Vagina (tissue), 2 donors: ENCODE results near the gene DPYSL3. TPM values are rescaled to one million over a fixed set of nuclear protein-coding genes. Genes with fewer than 3 reads are reported as not detected.

Experiments
- DNase-seq, 2 donors: peaks; one replicate each; pipeline ENCODE4 v3.0.0-alpha.2; 2017; ENCODE audit errors: extremely low spot score in 2 of 2
- H3K27ac ChIP-seq: fragments of 200-600 bp; sonication (generic); one replicate; pipeline ENCODE4 v1.5.1; 2019
- H3K27me3 ChIP-seq: fragments of 200-600 bp; sonication (generic); one replicate; pipeline ENCODE4 v1.5.1; 2019
- H3K36me3 ChIP-seq, 2 donors: fragments of 200-600 bp; sonication (generic); one replicate each; pipeline ENCODE4 v1.5.1; 2017 to 2019
- H3K4me1 ChIP-seq: fragments of 200-600 bp; sonication (generic); one replicate; pipeline ENCODE4 v1.5.1; 2019
- H3K4me3 ChIP-seq, 2 donors: fragments of 200-600 bp; sonication (generic); 1 replicate in 1 of 2; 2 replicates in 1 of 2; pipeline ENCODE4 v1.5.1; 2016 to 2019
- H3K9me3 ChIP-seq: fragments of 200-600 bp; sonication (generic); one replicate; pipeline ENCODE4 v1.5.1; 2019
- CTCF ChIP-seq, 3 experiments: fragments of 450-650 bp in 2 of 3; fragments of 200-600 bp in 1 of 3; sonication (generic) in 1 of 3; IDR thresholded peaks; one replicate each; pipeline ENCODE4 v1.5.1; 2017 to 2019; ENCODE audit warnings: antibody characterized with exemption in 3 of 3, mild to moderate bottlenecking in 2 of 3, moderate library complexity in 2 of 3
- POLR2A ChIP-seq, 2 donors: fragments of 450-650 bp; IDR thresholded peaks; one replicate each; pipeline ENCODE4 v1.6.1; 2017; ENCODE audit warnings: antibody characterized with exemption in 2 of 2, mild to moderate bottlenecking in 2 of 2, moderate library complexity in 2 of 2
- POLR2AphosphoS5 ChIP-seq, 2 donors: sonication (generic); formaldehyde crosslinking; IDR thresholded peaks; one replicate each; pipeline ENCODE4 v1.9.0; 2017; ENCODE audit warnings: antibody characterized with exemption in 2 of 2, mild to moderate bottlenecking in 2 of 2, low read depth in 1 of 2; ENCODE audit not compliant: insufficient read depth in 1 of 2
- intact Hi-C: fragments of 100-400 bp; cut with DNase I; formaldehyde crosslinking; loops from one replicate; pipeline ENCODE4 v1.15.1; 2023
- total RNA-seq: library from RNA; depleted of rRNA; stranded (reverse); fragments of >200 nt; gene quantifications from one replicate; pipeline ENCODE4 v1.2.3, GENCODE V29; 2016

Gene DPYSL3
- total RNA-seq, 1 donor from 2014 or later = 68.5 TPM

DNA sequence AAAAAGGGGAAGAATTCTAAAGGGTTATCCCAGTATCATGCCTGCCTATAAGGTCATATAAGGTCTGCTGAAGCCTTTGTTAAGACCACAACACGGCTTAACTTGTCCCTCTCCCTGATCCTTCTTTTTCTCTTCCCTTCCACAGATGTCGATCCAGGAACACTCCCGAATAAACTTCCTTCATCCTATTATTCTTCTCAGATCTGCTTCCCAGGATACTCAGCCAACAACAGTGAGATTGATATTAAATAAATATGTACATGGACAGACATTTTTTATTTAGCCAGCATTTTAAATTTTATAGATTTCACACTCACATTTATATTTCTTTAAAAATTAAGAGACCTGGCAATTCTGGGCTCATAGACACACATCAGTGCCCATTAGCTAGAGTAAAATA is 44.1 kb downstream of the DPYSL3 start:
- Histone ChIP-seq H3K9me3 (no peaks in the 10 kb centered on the region), H3K4me3 (no peak overlapping the region), H3K4me1 (no peaks in the 10 kb centered on the region), H3K27me3 (no peaks in the 10 kb centered on the region), H3K36me3 (no peaks in the 10 kb centered on the region), H3K27ac (no peak overlapping the region)
- TF ChIP-seq POLR2A (IDR thresholded peaks at IDR 0.05) = no peak
- no peak for TF ChIP-seq POLR2AphosphoS5 (IDR thresholded peaks at IDR 0.05; ENCODE audit: insufficient read depth in 1 of 2, low read depth in 1 of 2)
- no peak for TF ChIP-seq CTCF (IDR thresholded peaks at IDR 0.05)
- intact Hi-C loops = no loop called here
- DNase-seq = no peak

DNA sequence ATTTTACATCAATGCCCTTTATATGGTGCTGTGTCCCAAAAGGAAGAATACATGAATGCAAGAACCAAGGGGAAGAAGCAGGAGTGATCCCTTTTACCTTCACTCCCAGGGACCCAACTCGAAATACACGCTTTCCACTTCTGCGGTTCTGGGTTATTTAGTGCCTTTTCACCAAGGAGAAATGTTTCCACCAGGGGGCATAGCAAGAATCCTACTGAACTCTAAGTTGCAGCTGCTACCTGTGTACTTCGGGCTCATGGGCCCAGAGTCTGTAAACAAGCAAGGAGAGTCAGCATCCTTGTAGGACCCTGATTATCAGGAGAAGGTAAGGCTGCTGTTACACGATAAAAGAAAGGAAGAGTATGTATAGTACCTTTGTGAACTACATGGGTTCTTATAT is 45.7 kb downstream of the DPYSL3 start:
- H3K36me3 ChIP-seq = no peaks in the 10 kb centered on the region
- no peak overlapping the region for H3K27ac ChIP-seq
- no peaks in the 10 kb centered on the region for H3K27me3 ChIP-seq
- no peaks in the 10 kb centered on the region for H3K9me3 ChIP-seq
- no peak for TF ChIP-seq POLR2AphosphoS5 (IDR thresholded peaks at IDR 0.05; ENCODE audit: insufficient read depth in 1 of 2, low read depth in 1 of 2)
- TF ChIP-seq CTCF (IDR thresholded peaks at IDR 0.05) = no peak
- TF ChIP-seq POLR2A (IDR thresholded peaks at IDR 0.05) = no peak
- no peak overlapping the region for H3K4me3 ChIP-seq
- intact Hi-C loops = no loop called here
- no peaks in the 10 kb centered on the region for H3K4me1 ChIP-seq
- DNase-seq = no peak

- DNase-seq = no peak
- no peaks in the 10 kb centered on the region for H3K36me3 ChIP-seq
- H3K4me1 ChIP-seq = no peaks in the 10 kb centered on the region
- no peaks in the 10 kb centered on the region for H3K27me3 ChIP-seq
- H3K4me3 ChIP-seq = no peak overlapping the region
- no peaks in the 10 kb centered on the region for H3K9me3 ChIP-seq
- no peak for TF ChIP-seq CTCF (IDR thresholded peaks at IDR 0.05)
- TF ChIP-seq POLR2A (IDR thresholded peaks at IDR 0.05) = no peak
- TF ChIP-seq POLR2AphosphoS5 (IDR thresholded peaks at IDR 0.05; ENCODE audit: insufficient read depth in 1 of 2, low read depth in 1 of 2) = no peak
- no peak overlapping the region for H3K27ac ChIP-seq
- intact Hi-C loops = no loop called here
Observed at GRCh38 chr5:147461915-147462314, 48.0 kb downstream of the DPYSL3 start.

DNA sequence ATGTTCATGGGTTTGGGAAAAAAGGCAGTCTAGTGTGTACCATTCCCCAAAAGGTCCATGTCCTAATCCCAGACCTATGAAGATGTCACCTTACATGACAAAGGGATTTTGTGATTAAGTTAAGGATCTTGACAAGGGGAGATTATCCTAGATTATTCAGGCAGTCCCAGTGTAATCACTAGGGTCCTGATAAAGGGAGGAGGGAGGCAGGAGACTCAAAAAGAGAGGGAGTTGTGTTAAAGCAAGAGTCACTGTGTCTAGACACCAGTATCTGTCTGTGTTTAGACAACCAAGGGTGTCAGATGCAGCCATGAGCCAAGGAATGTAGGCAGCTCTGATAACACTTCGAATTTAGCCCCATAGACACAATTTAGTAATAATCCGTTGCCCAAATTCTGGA is 49.5 kb downstream of the DPYSL3 start:
- Histone ChIP-seq H3K27me3 (no peaks in the 10 kb centered on the region), H3K9me3 (no peaks in the 10 kb centered on the region), H3K36me3 (no peaks in the 10 kb centered on the region), H3K27ac (no peak overlapping the region), H3K4me1 (peaks cover 14% of the 10 kb centered on the region), H3K4me3 (no peak overlapping the region)
- DNase-seq = no peak
- intact Hi-C loops = no loop called here
- TF ChIP-seq POLR2AphosphoS5 (IDR thresholded peaks at IDR 0.05; ENCODE audit: insufficient read depth in 1 of 2, low read depth in 1 of 2) = no peak

DNA sequence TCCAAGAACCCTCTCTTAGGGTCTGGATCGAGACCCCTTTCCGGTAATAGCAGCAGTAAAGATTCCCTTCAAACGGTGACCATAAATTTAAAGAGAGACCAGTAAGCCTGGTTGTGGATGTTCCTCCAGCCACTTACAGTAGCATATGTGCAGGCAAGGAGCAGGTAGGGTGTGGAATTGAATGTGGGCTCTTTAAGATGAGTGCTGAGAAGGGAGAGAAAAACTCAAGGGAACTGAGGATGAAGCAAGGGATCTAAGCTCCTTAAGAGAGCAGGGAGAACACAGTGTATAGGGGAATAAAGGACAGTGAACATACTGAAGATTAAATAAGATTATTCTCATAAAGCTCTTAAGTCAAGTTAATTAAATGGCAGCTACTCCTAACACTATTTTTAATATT is 51.3 kb downstream of the DPYSL3 start:
- intact Hi-C loops = no loop called here
- DNase-seq = no peak
- no peaks in the 10 kb centered on the region for H3K36me3 ChIP-seq
- H3K4me1 ChIP-seq = peaks cover 28% of the 10 kb centered on the region
- H3K9me3 ChIP-seq = no peaks in the 10 kb centered on the region
- H3K4me3 ChIP-seq = no peak overlapping the region
- no peak overlapping the region for H3K27ac ChIP-seq
- TF ChIP-seq POLR2AphosphoS5 (IDR thresholded peaks at IDR 0.05; ENCODE audit: insufficient read depth in 1 of 2, low read depth in 1 of 2) = no peak
- TF ChIP-seq CTCF (IDR thresholded peaks at IDR 0.05) = no peak
- no peak for TF ChIP-seq POLR2A (IDR thresholded peaks at IDR 0.05)
- no peaks in the 10 kb centered on the region for H3K27me3 ChIP-seq
